ENCODE data around the gene AGBL4.

The AGBL4 gene

GRCh38 chr1:48718705-48719104, 1305.0 kb downstream of the AGBL4 start:
- no peak for DNase-seq (ENCODE audit: low read depth, low spot score)
- in situ Hi-C loops (cut with HindIII; ENCODE audit: low sequenced_read_pairs) = no loop called here
- no peak for TF ChIP-seq CTCF (IDR thresholded peaks at IDR 0.05; ENCODE audit: low read depth, low read length)

DNA sequence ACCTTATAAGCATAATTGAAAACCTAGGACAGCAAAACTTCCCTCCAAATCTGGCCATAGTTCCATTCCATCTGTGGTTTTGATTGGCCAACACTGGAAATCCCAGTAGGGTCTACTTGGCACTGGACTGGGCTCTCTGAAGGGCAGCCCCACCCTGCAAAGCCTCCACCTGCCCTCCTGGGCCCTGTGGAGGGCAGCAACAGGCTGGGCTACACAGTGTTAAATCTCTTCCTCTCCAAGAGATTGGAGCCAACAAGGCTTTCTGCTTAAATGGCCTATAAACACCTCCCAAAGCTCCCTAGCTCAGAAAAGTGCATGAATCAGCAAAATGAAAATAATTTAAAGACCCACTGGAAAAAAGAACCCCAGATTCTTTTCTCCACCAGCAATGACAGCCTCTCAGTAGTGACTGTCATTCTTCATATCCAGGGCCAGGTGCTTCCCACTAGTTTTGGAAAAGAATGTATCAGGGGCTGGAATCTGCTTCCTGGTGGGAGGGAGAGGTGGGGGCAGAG, 1305.6 kb downstream of the AGBL4 start:
- in situ Hi-C loops (cut with HindIII; ENCODE audit: low sequenced_read_pairs) = no loop called here
- no peak overlapping the region for H3K4me3 ChIP-seq (ENCODE audit: low read depth, low read length)
- no peak for DNase-seq (ENCODE audit: low read depth, low spot score)
- no peak for TF ChIP-seq CTCF (IDR thresholded peaks at IDR 0.05; ENCODE audit: low read depth, low read length)

More at GRCh38 chr1:48718705-48719104, 1305.0 kb downstream of the AGBL4 start:
- H3K4me3 ChIP-seq (ENCODE audit: low read depth, low read length) = no peak overlapping the region

- no peak overlapping the region for H3K4me3 ChIP-seq (ENCODE audit: low read depth, low read length)
- no peak for DNase-seq (ENCODE audit: low read depth, low spot score)
- in situ Hi-C loops (cut with HindIII; ENCODE audit: low sequenced_read_pairs) = no loop called here
- TF ChIP-seq CTCF (IDR thresholded peaks at IDR 0.05; ENCODE audit: low read depth, low read length) = no peak
Measured at GRCh38 chr1:48717082-48717481, 1306.7 kb downstream of the AGBL4 start.

GRCh38 chr1:48715921-48716320, 1307.8 kb downstream of the AGBL4 start:
- TF ChIP-seq CTCF (IDR thresholded peaks at IDR 0.05; ENCODE audit: low read depth, low read length) = no peak
- in situ Hi-C loops (cut with HindIII; ENCODE audit: low sequenced_read_pairs) = no loop called here
- no peak overlapping the region for H3K4me3 ChIP-seq (ENCODE audit: low read depth, low read length)
- DNase-seq (ENCODE audit: low read depth, low spot score) = no peak

DNA sequence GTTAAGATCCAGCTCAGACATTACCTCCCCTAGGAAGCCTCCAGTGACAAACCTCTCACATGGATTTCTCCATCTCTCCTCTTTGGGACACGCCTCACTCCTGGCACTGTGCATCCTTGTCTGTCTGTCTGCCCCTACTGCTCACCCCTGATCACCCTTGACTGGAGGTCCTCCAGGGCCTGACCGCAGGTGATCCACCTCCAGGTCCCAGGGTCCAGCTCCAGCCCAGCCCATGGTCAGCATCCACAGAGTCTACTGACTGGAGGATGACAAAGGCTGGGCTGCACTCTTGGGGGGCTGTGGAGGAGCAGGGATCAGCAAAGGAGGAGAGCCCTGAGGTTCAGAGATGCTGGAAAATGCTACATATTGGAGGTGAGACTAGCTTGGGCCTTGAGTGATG, 1312.8 kb downstream of the AGBL4 start:
- in situ Hi-C loops (cut with HindIII; ENCODE audit: low sequenced_read_pairs) = no loop called here
- DNase-seq (ENCODE audit: low read depth, low spot score) = no peak
- H3K4me3 ChIP-seq (ENCODE audit: low read depth, low read length) = no peak overlapping the region
- no peak for TF ChIP-seq CTCF (IDR thresholded peaks at IDR 0.05; ENCODE audit: low read depth, low read length)

DNA sequence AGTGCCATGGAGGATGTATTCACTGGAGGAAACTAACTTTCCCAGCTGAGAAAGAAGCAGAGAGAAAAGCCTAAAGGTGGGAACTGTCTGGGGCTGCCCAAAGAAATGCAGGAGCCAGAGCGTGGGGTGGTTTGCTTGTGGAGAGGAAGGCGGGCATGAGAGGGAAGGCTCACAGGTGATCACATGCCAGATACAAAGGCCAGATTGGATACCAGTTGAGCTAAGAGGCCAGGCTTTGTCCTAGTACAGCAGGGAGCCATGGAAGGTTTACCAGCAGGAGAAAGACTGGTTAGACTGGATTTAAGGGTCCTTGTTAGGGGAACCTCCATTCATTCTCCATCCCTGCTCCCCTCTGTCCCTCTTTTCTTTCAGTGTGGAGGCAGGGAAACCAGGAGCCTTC, 1313.4 kb downstream of the AGBL4 start:
- TF ChIP-seq CTCF (IDR thresholded peaks at IDR 0.05; ENCODE audit: low read depth, low read length) = no peak
- in situ Hi-C loops (cut with HindIII; ENCODE audit: low sequenced_read_pairs) = no loop called here
- DNase-seq (ENCODE audit: low read depth, low spot score) = no peak
- H3K4me3 ChIP-seq (ENCODE audit: low read depth, low read length) = no peak overlapping the region

DNA sequence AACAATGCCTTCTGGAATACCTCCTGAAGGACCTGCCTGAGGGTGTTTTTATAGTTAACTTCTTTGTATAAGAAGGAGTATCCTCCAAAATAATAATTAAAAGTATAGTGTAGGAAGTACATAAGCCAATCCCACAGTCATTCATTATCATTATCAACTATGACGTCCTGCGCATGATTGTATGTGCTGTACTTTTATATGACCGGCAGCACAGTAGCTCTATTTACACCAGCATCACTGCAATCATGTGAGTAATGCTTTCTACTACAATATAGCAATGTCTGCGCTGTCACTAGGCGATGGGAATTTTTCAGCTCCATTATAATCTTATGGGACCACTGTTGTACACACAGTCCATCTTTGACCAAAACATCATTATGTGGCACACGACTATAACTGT, 1319.0 kb downstream of the AGBL4 start:
- no peak for DNase-seq (ENCODE audit: low read depth, low spot score)
- TF ChIP-seq CTCF (IDR thresholded peaks at IDR 0.05; ENCODE audit: low read depth, low read length) = no peak
- no peak overlapping the region for H3K4me3 ChIP-seq (ENCODE audit: low read depth, low read length)
- in situ Hi-C loops (cut with HindIII; ENCODE audit: low sequenced_read_pairs) = no loop called here
